GM15510 (cell line): ENCODE measurements around the gene BGLAP.

ENCODE experiments used
- POLR2A ChIP-seq: IDR thresholded peaks from 3 replicates; pipeline ENCODE4 v1.6.1; 2011; ENCODE audit warnings: borderline replicate concordance; ENCODE audit not compliant: insufficient read length; ENCODE audit errors: extremely low read depth

Gene BGLAP

DNA sequence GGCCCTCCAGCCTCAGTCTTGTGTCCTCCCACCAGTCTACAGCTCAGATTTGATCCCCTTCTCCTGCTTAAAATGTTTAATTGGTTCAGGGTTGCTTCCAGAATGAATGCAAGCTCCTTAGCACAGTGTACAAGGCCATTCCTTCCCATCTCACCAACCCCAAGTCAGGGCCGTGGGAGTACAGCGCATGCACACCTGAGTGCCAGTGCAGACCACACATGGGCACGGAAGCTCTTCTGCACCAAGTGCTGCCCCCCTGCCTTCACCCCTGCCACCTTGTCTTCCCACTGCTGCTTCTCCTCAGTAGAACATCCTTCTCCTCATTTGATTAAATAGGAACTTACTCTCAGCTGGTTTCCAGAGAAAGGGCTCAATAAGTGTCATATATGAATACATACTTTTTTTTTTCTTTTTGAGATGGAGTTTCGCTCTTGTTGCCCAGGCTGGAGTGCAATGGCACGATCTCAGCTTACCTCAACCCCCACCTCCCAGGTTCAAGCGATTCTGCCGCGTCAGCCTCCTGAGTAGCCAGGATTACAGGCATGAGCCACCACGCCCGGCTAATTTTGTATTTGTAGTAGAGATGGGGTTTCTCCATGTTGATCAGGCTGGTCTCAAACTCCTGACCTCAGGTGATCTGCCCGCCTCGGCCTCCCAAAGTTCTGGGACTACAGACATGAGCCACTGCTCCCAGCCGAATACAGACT, 19.8 kb upstream of the BGLAP start:
- no peak for TF ChIP-seq POLR2A

DNA sequence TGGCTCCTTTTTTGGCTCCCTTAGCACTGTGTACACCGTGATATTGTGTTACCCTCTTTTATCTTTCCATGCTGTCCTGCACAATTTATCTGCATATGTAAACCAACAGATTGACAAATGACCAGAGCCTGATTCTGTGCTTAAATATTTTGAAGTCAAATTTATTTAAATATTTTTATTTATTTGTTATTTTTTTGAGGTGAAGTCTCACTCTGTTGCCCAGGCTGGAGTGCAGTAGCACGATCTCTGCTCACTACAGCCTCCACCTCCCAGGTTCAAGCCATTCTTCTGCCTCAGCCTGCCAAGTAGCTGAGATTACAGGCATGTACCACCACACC, 16.3 kb upstream of the BGLAP start:
- TF ChIP-seq POLR2A = no peak

GRCh38 chr1:156226116-156226538, 15.9 kb upstream of the BGLAP start:
- no peak for TF ChIP-seq POLR2A

GRCh38 chr1:156226782-156227181, 15.2 kb upstream of the BGLAP start:
- TF ChIP-seq POLR2A = no peak

DNA sequence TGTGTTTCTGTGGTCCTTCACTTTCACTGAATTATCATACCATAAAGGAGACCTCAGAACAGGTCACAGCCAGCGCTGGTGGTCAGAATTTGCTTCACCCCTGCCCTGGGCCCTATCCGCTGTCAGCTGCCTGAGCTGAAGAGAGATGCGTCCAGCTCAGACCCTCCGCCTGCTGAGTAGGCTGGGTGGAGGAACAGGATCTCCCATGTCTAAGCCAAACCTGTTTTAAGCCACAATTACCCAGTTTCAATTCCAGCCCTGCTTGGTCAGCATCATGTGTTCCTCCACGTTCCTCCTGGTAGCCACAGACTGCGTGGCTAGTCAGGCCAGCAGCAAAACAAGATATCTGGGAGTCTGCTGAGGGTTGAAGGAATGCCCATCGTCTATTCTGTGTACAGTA, 13.5 kb upstream of the BGLAP start:
- TF ChIP-seq POLR2A = no peak

- no peak for TF ChIP-seq POLR2A
Observed at GRCh38 chr1:156229809-156230472, 12.0 kb upstream of the BGLAP start.

GRCh38 chr1:156230473-156230837, 11.5 kb upstream of the BGLAP start:
- no peak for TF ChIP-seq POLR2A

- TF ChIP-seq POLR2A = no peak
Observed at GRCh38 chr1:156232201-156232894, 9.6 kb upstream of the BGLAP start.

DNA sequence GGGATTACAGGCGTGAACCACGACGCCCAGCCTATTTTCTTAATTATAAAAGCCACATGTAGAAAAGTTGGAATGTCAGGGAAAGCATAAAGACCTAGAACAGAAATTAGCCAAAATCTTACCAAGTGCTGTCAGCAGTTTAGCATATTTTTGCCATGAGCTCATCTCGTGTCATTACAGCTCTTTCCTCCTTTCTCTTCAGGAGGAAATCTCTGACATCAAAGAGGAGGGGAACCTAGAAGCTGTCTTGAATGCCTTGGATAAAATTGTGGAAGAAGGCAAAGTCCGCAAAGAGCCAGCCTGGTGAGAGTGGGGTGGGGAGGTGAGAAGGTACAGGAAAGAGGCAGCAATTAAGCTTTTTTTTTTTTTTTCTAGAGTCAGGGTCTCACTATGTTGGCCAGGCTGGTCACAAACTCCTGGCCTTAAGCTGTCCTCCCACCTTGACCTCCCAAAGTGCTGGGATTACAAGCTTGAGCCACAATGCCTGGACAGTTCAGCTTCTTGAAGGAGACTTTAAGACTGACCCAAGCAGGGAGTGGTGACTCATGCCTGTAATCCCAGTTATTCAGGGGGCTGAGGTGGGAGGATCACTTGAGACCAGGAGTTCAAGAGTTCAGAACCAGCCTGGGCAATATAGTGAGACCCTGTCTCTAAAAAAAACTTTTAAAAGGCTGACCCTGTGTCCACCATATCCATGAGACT, 8.4 kb upstream of the BGLAP start:
- no peak for TF ChIP-seq POLR2A

DNA sequence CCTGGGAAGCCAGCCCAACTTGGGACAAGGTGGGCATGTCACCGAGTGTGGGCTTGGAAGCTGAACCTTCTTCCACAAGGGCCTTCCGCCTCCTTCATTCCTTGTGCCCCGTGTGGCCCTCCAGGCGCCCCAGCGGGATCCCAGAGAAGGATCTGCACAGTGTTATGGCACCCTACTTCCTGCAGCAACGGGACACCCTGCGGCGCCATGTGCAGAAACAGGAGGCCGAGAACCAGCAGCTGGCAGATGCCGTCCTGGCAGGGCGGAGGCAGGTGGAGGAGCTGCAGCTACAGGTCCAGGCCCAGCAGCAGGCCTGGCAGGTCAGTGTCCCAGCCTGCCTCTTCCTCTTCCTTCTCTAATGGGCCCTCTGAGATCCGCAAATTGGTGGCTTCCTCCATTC, 5.8 kb upstream of the BGLAP start:
- no peak for TF ChIP-seq POLR2A

GRCh38 chr1:156238248-156238647, 3.7 kb upstream of the BGLAP start:
- no peak for TF ChIP-seq POLR2A

- no peak for TF ChIP-seq POLR2A
Observed at GRCh38 chr1:156241311-156241811, 623 bp upstream of the BGLAP start.

- no peak for TF ChIP-seq POLR2A
Observed at GRCh38 chr1:156242738-156243137, 754 bp downstream of the BGLAP start.

DNA sequence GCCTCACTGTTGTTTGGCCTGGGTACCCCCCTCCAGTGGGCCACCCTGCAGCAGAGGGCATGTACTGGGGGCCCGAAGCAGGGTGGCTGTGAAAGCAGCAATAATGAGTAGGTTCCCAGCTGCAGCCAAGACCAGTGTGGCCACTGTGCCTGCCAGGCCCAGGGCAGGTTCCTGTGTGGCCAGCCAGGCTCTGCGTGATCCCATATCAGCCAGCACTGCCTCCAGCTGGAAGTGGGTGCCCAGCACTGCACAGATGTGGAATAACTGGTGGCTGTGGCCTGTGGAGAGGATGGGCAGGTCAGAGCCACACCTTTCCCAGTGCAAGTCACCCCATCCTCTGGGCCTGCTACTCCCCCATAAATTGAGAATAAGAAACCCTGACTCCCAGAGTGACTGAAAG, 2.1 kb downstream of the BGLAP start:
- TF ChIP-seq POLR2A = no peak

- no peak for TF ChIP-seq POLR2A
Observed at GRCh38 chr1:156244712-156245111, 2.7 kb downstream of the BGLAP start.

DNA sequence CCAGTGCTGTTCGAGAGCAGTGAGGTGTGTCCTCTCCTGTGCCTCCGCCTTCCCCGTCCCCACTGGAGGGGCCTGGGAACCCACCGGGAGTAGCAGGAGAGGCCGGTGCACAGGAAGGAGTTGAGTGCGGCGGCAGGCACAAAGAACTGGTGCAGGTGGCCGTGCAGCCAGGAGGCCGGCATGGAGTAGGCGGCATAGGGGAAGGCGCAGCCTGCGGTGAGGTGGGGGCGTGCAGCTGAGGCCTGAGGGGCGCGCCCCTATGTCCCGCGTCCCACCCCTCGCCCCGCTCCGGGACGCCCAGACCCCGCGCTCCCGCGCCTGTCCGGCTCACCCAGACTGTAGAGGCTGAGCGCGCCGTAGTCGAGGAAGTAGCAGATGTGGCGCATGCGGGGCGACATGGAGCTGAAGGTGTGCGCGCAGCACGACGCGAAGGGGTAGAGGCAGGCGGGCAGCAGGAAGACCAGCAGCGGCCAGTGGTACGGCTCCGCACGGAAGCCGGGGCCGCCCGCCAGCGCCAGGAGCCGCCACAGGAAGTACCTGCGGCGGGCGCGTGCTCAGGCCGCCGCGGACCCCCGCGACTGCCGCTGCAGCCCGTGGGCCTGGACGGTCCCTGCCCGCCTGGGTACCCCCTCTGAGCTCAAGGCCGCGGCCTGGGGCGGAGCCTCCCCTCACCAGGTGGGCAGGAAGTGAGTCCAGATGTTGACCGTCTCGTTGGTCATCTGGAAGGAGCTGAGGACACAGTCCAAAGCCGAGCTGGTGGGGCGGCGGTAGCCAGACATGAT, 3.7 kb downstream of the BGLAP start:
- TF ChIP-seq POLR2A = no peak
